ELF-1 (cell line): Measurements from ENCODE around the gene ADARB1.

Source experiments
- DNase-seq: peaks from one replicate; pipeline ENCODE4 v3.0.0-alpha.2; 2016; ENCODE audit warnings: low read depth, low spot score

The ADARB1 gene

GRCh38 chr21:45225041-45225740 lies 150.8 kb downstream of the ADARB1 start:
- DNase-seq = no peak

GRCh38 chr21:45225741-45226327 lies 151.5 kb downstream of the ADARB1 start:
- DNase-seq = no peak

GRCh38 chr21:45226540-45227326 lies 152.4 kb downstream of the ADARB1 start:
- DNase-seq = no peak

- no peak for DNase-seq
Observed at GRCh38 chr21:45227735-45228134, 153.4 kb downstream of the ADARB1 start.

GRCh38 chr21:45228171-45228641 lies 153.8 kb downstream of the ADARB1 start:
- peak; percentile 60 for DNase-seq

- no peak for DNase-seq
Observed at GRCh38 chr21:45228656-45229240, 154.4 kb downstream of the ADARB1 start.

GRCh38 chr21:45231705-45232104 lies 157.3 kb downstream of the ADARB1 start:
- DNase-seq = no peak

GRCh38 chr21:45234127-45234526 lies 159.7 kb downstream of the ADARB1 start:
- no peak for DNase-seq

GRCh38 chr21:45234965-45235364 lies 160.6 kb downstream of the ADARB1 start:
- no peak for DNase-seq

- DNase-seq = no peak
Observed at GRCh38 chr21:45235488-45235887, 161.1 kb downstream of the ADARB1 start.

GRCh38 chr21:45236481-45236880 lies 162.1 kb downstream of the ADARB1 start:
- no peak for DNase-seq

GRCh38 chr21:45237401-45237800 lies 163.0 kb downstream of the ADARB1 start:
- DNase-seq = no peak

- DNase-seq = no peak
Observed at GRCh38 chr21:45241357-45241756, 167.0 kb downstream of the ADARB1 start.

- no peak for DNase-seq
Observed at GRCh38 chr21:45243603-45244002, 169.2 kb downstream of the ADARB1 start.

- DNase-seq = no peak
Observed at GRCh38 chr21:45244799-45245340, 170.5 kb downstream of the ADARB1 start.

- no peak for DNase-seq
Observed at GRCh38 chr21:45246386-45247320, 172.3 kb downstream of the ADARB1 start.

GRCh38 chr21:45248301-45248892 lies 174.0 kb downstream of the ADARB1 start:
- DNase-seq = no peak

GRCh38 chr21:45248893-45249381 lies 174.6 kb downstream of the ADARB1 start:
- no peak for DNase-seq

GRCh38 chr21:45249626-45250025 lies 175.2 kb downstream of the ADARB1 start:
- DNase-seq = no peak

GRCh38 chr21:45250272-45250671 lies 175.9 kb downstream of the ADARB1 start:
- no peak for DNase-seq
